Placental pericyte (primary cell): ENCODE results near the gene EYA2. TPM values are rescaled to one million over a fixed set of nuclear protein-coding genes. Genes with fewer than 3 reads are reported as not detected.

Experiments used
- small RNA-seq: library from RNA; depleted of rRNA; stranded (forward); fragments of <200 nt; gene quantifications from one replicate; pipeline ENCODE3, GENCODE V24; 2012; ENCODE audit warnings: low replicate concordance
- total RNA-seq: library from RNA; depleted of rRNA; stranded (reverse); fragments of >200 nt; gene quantifications from 2 replicates; pipeline ENCODE4 v1.2.3, GENCODE V29; 2012

The EYA2 gene, protein sequence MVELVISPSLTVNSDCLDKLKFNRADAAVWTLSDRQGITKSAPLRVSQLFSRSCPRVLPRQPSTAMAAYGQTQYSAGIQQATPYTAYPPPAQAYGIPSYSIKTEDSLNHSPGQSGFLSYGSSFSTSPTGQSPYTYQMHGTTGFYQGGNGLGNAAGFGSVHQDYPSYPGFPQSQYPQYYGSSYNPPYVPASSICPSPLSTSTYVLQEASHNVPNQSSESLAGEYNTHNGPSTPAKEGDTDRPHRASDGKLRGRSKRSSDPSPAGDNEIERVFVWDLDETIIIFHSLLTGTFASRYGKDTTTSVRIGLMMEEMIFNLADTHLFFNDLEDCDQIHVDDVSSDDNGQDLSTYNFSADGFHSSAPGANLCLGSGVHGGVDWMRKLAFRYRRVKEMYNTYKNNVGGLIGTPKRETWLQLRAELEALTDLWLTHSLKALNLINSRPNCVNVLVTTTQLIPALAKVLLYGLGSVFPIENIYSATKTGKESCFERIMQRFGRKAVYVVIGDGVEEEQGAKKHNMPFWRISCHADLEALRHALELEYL
- 0.22 and 0.57 TPM in 2 replicates for total RNA-seq

GRCh38 chr20:46894579-46894958, at the start of gene EYA2:
TSS of gene EYA2 (plus strand) at chr20:46894843. CDS start at chr20:46990011, 95,168 bp downstream.

Small RNA genes lying within 50 kb of the gene (small RNA-seq; reads per million reads assigned to genes)
- gene MIR3616, result not detected

Other genes with a start within 250 kb of the EYA2 start
- gene SLC13A3, start 243.4 kb upstream of the EYA2 start, total RNA-seq, result 1.3 and 4.6 TPM in 2 replicates
- 18.8 and 23.9 TPM in 2 replicates for gene TP53RK, start 205.4 kb upstream of the EYA2 start, total RNA-seq
- 40.5 and 61.7 TPM in 2 replicates for gene SLC2A10, start 185.2 kb upstream of the EYA2 start, total RNA-seq